SK-N-SH treated with all-trans-retinoic acid at 6 μM for 48 hours (cell line): ENCODE data around the gene UBE2H.
"Not testable (repeated sequence)": the region's sequence is repeated elsewhere in the genome, so short reads cannot be mapped to it uniquely, and the experiment has no call there.

Source experiments
- ATAC-seq: fragments of 200-7000 bp; cut with Tn5 transposase; 3 replicates; pipeline ENCODE4 v1.9.1; 2020; ENCODE audit warnings: mild to moderate bottlenecking, moderate library complexity
- ARNTL ChIP-seq: fragments of 450-650 bp; formaldehyde crosslinking; IDR thresholded peaks from 2 replicates; pipeline ENCODE4 v1.5.0; 2020; ENCODE audit warnings: low read depth, mild to moderate bottlenecking, moderate library complexity, borderline replicate concordance
- BACH2 ChIP-seq: fragments of 250-450 bp; sonication (Bioruptor Pico); IDR thresholded peaks from 2 replicates; pipeline ENCODE4 v1.9.0; 2021; ENCODE audit warnings: mild to moderate bottlenecking, borderline replicate concordance
- CSDC2 ChIP-seq: fragments of 250-450 bp; sonication (Bioruptor Pico); IDR thresholded peaks from 2 replicates; pipeline ENCODE4 v1.5.0; 2020; ENCODE audit warnings: mild to moderate bottlenecking, moderate library complexity
- ESRRG ChIP-seq: fragments of 250-450 bp; sonication (Bioruptor Pico); IDR thresholded peaks from 2 replicates; pipeline ENCODE4 v1.6.1; 2021; ENCODE audit warnings: mild to moderate bottlenecking
- GLIS3 ChIP-seq: fragments of 250-450 bp; sonication (Bioruptor Pico); IDR thresholded peaks from 2 replicates; pipeline ENCODE4 v1.5.0; 2020; ENCODE audit warnings: mild to moderate bottlenecking, moderate library complexity
- ISL1 ChIP-seq: fragments of 250-450 bp; sonication (Bioruptor Pico); IDR thresholded peaks from 2 replicates; pipeline ENCODE4 v2.1.2; 2022; ENCODE audit warnings: mild to moderate bottlenecking, moderate library complexity
- OSR1 ChIP-seq: fragments of 250-450 bp; sonication (Bioruptor Pico); IDR thresholded peaks from 2 replicates; pipeline ENCODE4 v1.8.0; 2022; ENCODE audit warnings: moderate library complexity, mild to moderate bottlenecking, inconsistent platforms
- RARB ChIP-seq: fragments of 250-450 bp; sonication (Bioruptor Pico); IDR thresholded peaks from 2 replicates; pipeline ENCODE4 v1.8.0; 2021; ENCODE audit warnings: mild to moderate bottlenecking, moderate library complexity
- SNAI2 ChIP-seq: fragments of 250-450 bp; sonication (Bioruptor Pico); IDR thresholded peaks from 2 replicates; pipeline ENCODE4 v1.5.0; 2020; ENCODE audit warnings: mild to moderate bottlenecking, moderate library complexity
- TCF4 ChIP-seq: fragments of 250-450 bp; sonication (Bioruptor Pico); IDR thresholded peaks from 2 replicates; pipeline ENCODE4 v1.8.0; 2021; ENCODE audit warnings: mild to moderate bottlenecking, moderate library complexity, borderline replicate concordance
- TOX ChIP-seq: fragments of 250-450 bp; sonication (Bioruptor Pico); IDR thresholded peaks from 2 replicates; pipeline ENCODE4 v1.8.0; 2021; ENCODE audit warnings: mild to moderate bottlenecking, moderate library complexity, borderline replicate concordance
- ZFP3 ChIP-seq: fragments of 250-450 bp; sonication (Bioruptor Pico); IDR thresholded peaks from 2 replicates; pipeline ENCODE4 v1.5.0; 2020; ENCODE audit warnings: mild to moderate bottlenecking, moderate library complexity
- ZFP30 ChIP-seq: fragments of 450-650 bp; formaldehyde crosslinking; IDR thresholded peaks from 2 replicates; pipeline ENCODE4 v1.5.0; 2022; ENCODE audit warnings: mild to moderate bottlenecking, moderate library complexity
- ZNF565 ChIP-seq: fragments of 450-650 bp; formaldehyde crosslinking; conservative IDR thresholded peaks from 2 replicates; pipeline ENCODE4 v1.5.0; 2020; ENCODE audit warnings: low read depth, mild to moderate bottlenecking, moderate library complexity
- ZNF70 ChIP-seq: fragments of 450-650 bp; formaldehyde crosslinking; IDR thresholded peaks from 2 replicates; pipeline ENCODE4 v1.5.0; 2020; ENCODE audit warnings: mild to moderate bottlenecking, moderate library complexity
- ZNF8 ChIP-seq: fragments of 450-650 bp; formaldehyde crosslinking; IDR thresholded peaks from 2 replicates; pipeline ENCODE4 v1.5.0; 2020; ENCODE audit warnings: mild to moderate bottlenecking, moderate library complexity
- TF ChIP-seq, protein P1 (sequence below): fragments of 250-450 bp; sonication (Bioruptor Pico); IDR thresholded peaks from 2 replicates; pipeline ENCODE4 v1.5.0; 2020; ENCODE audit warnings: mild to moderate bottlenecking, moderate library complexity
- TF ChIP-seq, protein P2 (sequence below): fragments of 250-450 bp; sonication (Bioruptor Pico); IDR thresholded peaks from 2 replicates; pipeline ENCODE4 v1.5.1; 2021; ENCODE audit warnings: mild to moderate bottlenecking, moderate library complexity
- TF ChIP-seq, protein P3 (sequence below): fragments of 250-450 bp; sonication (Bioruptor Pico); IDR thresholded peaks from 2 replicates; pipeline ENCODE4 v1.5.1; 2020; ENCODE audit warnings: low read depth, mild to moderate bottlenecking, moderate library complexity
- TF ChIP-seq, protein P4 (sequence below): fragments of 250-450 bp; sonication (Bioruptor Pico); IDR thresholded peaks from 2 replicates; pipeline ENCODE4 v1.8.0; 2021; ENCODE audit warnings: low read depth, mild to moderate bottlenecking, moderate library complexity, borderline replicate concordance
- TF ChIP-seq, protein P5 (sequence below): fragments of 250-450 bp; sonication (Bioruptor Pico); IDR thresholded peaks from 2 replicates; pipeline ENCODE4 v1.8.0; 2020; ENCODE audit warnings: mild to moderate bottlenecking, moderate library complexity, borderline replicate concordance

UBE2H gene

DNA sequence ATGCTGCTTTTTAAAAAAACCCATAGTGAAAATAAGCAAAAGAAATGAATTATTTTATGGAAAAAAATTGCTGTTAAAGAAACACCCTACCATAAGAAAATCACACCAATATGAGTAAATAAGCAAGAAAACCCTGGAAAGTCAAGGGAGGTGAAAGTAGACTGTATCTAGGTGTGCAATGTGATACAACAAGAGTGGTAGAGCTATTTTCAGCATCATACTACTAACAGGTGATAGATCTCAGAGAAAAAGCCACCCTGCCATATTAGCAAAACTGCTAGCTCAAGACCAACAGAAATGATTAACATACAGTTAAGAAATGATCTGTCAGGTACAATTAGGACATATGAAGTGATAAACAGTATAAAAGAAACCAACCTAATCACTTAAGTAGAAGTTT, 54.8 kb downstream of the UBE2H start:
- TF ChIP-seq OSR1 (CRISPR knock-in tag) (no peak), ISL1 (CRISPR knock-in tag) (no peak), CSDC2 (CRISPR knock-in tag) (no peak), GLIS3 (no peak), RARB (CRISPR knock-in tag) (no peak), ZNF565 (no peak), ZFP3 (CRISPR knock-in tag) (no peak), TCF4 (CRISPR knock-in tag) (no peak), ESRRG (no peak), BACH2 (CRISPR knock-in tag) (no peak), ZNF8 (CRISPR knock-in tag) (no peak), TOX (CRISPR knock-in tag) (no peak), ZFP30 (CRISPR knock-in tag) (no peak), ZNF70 (CRISPR knock-in tag) (no peak)
- TF ChIP-seq, protein P1, sequence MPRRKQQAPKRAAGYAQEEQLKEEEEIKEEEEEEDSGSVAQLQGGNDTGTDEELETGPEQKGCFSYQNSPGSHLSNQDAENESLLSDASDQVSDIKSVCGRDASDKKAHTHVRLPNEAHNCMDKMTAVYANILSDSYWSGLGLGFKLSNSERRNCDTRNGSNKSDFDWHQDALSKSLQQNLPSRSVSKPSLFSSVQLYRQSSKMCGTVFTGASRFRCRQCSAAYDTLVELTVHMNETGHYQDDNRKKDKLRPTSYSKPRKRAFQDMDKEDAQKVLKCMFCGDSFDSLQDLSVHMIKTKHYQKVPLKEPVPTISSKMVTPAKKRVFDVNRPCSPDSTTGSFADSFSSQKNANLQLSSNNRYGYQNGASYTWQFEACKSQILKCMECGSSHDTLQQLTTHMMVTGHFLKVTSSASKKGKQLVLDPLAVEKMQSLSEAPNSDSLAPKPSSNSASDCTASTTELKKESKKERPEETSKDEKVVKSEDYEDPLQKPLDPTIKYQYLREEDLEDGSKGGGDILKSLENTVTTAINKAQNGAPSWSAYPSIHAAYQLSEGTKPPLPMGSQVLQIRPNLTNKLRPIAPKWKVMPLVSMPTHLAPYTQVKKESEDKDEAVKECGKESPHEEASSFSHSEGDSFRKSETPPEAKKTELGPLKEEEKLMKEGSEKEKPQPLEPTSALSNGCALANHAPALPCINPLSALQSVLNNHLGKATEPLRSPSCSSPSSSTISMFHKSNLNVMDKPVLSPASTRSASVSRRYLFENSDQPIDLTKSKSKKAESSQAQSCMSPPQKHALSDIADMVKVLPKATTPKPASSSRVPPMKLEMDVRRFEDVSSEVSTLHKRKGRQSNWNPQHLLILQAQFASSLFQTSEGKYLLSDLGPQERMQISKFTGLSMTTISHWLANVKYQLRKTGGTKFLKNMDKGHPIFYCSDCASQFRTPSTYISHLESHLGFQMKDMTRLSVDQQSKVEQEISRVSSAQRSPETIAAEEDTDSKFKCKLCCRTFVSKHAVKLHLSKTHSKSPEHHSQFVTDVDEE (CRISPR knock-in tag): no peak
- TF ChIP-seq, protein P2, sequence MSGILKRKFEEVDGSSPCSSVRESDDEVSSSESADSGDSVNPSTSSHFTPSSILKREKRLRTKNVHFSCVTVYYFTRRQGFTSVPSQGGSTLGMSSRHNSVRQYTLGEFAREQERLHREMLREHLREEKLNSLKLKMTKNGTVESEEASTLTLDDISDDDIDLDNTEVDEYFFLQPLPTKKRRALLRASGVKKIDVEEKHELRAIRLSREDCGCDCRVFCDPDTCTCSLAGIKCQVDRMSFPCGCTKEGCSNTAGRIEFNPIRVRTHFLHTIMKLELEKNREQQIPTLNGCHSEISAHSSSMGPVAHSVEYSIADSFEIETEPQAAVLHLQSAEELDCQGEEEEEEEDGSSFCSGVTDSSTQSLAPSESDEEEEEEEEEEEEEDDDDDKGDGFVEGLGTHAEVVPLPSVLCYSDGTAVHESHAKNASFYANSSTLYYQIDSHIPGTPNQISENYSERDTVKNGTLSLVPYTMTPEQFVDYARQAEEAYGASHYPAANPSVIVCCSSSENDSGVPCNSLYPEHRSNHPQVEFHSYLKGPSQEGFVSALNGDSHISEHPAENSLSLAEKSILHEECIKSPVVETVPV (CRISPR knock-in tag): no peak
- TF ChIP-seq, protein P3, sequence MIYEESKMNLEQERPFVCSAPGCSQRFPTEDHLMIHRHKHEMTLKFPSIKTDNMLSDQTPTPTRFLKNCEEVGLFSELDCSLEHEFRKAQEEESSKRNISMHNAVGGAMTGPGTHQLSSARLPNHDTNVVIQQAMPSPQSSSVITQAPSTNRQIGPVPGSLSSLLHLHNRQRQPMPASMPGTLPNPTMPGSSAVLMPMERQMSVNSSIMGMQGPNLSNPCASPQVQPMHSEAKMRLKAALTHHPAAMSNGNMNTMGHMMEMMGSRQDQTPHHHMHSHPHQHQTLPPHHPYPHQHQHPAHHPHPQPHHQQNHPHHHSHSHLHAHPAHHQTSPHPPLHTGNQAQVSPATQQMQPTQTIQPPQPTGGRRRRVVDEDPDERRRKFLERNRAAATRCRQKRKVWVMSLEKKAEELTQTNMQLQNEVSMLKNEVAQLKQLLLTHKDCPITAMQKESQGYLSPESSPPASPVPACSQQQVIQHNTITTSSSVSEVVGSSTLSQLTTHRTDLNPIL (CRISPR knock-in tag): no peak
- TF ChIP-seq, protein P4, sequence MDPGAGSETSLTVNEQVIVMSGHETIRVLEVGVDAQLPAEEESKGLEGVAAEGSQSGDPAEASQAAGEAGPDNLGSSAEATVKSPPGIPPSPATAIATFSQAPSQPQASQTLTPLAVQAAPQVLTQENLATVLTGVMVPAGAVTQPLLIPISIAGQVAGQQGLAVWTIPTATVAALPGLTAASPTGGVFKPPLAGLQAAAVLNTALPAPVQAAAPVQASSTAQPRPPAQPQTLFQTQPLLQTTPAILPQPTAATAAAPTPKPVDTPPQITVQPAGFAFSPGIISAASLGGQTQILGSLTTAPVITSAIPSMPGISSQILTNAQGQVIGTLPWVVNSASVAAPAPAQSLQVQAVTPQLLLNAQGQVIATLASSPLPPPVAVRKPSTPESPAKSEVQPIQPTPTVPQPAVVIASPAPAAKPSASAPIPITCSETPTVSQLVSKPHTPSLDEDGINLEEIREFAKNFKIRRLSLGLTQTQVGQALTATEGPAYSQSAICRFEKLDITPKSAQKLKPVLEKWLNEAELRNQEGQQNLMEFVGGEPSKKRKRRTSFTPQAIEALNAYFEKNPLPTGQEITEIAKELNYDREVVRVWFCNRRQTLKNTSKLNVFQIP: no peak
- no peak for ATAC-seq

DNA sequence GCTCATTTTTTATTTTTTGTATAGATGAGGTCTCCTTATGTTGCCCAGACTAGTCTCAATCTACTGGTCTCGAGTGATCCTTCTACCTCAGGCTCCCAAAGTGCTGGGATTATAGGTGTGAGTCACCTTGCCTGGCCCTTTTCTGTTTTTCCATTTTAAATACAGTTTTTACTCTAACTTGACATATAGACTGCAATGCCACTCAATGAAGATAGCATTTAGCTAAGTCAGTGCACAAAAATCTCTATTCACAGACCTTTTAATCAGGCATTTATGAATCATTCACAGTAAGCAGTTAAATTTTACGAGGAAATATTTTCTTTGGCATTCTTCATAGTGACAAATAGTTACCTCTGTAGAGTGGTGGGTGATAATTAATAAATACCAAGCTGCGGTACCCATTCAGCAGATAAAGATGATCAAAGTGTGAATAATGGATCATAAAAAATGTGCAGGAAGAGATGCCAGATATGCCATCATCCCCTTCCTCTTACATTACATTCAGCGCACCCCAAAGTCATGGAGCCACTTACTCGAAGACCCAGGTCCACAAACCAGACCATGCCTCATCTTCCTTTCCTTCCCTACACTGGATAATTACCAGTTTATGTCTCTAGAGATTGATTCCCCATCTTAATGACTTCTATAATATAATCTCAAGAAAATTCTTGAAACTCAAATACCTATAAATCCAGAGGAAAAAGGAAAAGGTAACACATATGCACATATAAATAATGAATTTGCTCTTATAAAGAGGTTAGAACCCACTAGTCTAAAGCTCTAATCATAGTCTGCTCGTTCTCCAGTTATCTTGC, 56.0 kb downstream of the UBE2H start:
- ATAC-seq: peak; percentile 79
- TF ChIP-seq, protein P5, sequence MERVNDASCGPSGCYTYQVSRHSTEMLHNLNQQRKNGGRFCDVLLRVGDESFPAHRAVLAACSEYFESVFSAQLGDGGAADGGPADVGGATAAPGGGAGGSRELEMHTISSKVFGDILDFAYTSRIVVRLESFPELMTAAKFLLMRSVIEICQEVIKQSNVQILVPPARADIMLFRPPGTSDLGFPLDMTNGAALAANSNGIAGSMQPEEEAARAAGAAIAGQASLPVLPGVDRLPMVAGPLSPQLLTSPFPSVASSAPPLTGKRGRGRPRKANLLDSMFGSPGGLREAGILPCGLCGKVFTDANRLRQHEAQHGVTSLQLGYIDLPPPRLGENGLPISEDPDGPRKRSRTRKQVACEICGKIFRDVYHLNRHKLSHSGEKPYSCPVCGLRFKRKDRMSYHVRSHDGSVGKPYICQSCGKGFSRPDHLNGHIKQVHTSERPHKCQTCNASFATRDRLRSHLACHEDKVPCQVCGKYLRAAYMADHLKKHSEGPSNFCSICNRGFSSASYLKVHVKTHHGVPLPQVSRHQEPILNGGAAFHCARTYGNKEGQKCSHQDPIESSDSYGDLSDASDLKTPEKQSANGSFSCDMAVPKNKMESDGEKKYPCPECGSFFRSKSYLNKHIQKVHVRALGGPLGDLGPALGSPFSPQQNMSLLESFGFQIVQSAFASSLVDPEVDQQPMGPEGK (CRISPR knock-in tag): 0 out of 2 replicates have a peak, but pooled peaks have one; percentile 53
- no peak for TF ChIP-seq SNAI2
- no peak for TF ChIP-seq ZFP3 (CRISPR knock-in tag)
- no peak for TF ChIP-seq ARNTL (CRISPR knock-in tag)
- no peak for TF ChIP-seq ZNF70 (CRISPR knock-in tag)
- no peak for TF ChIP-seq OSR1 (CRISPR knock-in tag)
- TF ChIP-seq ISL1 (CRISPR knock-in tag): peak; percentile 97
- TF ChIP-seq, protein P3 (CRISPR knock-in tag): peak; percentile 82
- TF ChIP-seq, protein P4: peak; percentile 18; the same call in 1 of the 2 replicates

DNA sequence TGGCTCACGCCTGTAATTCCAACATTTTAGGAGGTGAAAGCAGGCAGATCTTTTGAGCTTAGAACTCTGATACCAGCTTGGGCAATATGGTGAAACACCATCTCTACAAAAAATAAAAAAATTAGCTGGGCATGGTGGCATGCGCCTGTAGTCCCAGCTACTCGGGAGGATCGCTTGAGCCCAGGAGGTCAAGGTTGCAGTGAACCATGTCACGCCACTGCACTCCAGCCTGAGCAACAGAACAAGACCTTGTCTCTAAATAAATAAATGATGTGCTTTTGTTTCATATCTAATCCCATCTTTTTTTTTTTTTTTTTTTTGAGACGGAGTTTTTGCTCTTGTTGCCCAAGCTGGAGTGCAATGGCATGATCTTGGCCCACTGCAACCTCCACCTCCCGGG, 58.6 kb downstream of the UBE2H start:
- not testable (repeated sequence) for ATAC-seq
